GM10266 (cell line): ENCODE data around the gene IQSEC3.

Experiments
- DNase-seq: peaks from one replicate; pipeline ENCODE4 v3.0.0; 2012; ENCODE audit errors: extremely low spot score
- CTCF ChIP-seq: IDR thresholded peaks from 2 replicates; pipeline ENCODE4 v1.5.1; 2012; ENCODE audit warnings: mild to moderate bottlenecking, low read depth; ENCODE audit not compliant: control insufficient read depth, insufficient read depth; ENCODE audit errors: missing control alignments

Gene IQSEC3

DNA sequence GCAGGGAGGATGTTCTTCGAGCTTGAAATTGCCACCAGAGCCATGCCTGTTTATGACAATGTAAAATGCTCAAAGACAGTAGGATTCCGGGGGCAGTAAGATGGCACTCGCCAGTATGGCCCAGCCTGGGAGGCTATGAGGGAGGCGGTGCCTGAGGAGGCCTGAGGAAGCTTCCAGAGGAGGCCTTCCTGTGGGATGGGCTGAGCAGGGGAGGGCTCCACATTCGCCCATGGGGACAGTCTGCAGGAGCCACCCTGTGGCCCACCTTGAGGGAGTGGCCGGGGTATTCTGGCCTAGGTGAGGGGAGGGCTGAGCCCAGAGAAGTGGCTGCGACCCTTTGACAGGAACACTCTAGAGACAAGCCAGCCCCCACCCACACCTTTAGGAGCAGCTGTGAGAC lies 50.7 kb downstream of the IQSEC3 start:
- no peak for TF ChIP-seq CTCF
- no peak for DNase-seq

- TF ChIP-seq CTCF = no peak
- no peak for DNase-seq
These were observed 51.3 kb downstream of the IQSEC3 start for GRCh38 chr12:117816-118345.

DNA sequence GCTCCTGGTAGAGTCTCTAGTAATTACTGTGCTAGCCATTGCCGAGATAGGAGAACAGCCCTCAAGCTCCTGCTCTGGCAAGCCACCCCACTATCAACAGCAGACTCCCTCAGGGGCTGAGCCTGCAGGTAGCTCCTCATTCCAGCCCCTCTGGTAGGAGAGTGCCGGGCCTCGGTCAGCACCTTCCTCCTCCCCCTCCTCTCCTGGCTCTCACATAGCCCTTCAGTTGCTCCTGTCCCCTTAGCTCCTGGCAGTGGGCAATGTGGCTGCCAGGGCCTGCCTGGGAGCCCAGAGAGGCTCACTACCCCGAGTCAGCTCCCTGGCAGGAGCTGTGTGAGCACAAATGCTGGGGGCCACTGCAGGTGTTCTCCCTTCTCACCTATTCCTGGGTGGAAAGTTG lies 52.0 kb downstream of the IQSEC3 start:
- TF ChIP-seq CTCF = no peak
- DNase-seq = no peak

DNA sequence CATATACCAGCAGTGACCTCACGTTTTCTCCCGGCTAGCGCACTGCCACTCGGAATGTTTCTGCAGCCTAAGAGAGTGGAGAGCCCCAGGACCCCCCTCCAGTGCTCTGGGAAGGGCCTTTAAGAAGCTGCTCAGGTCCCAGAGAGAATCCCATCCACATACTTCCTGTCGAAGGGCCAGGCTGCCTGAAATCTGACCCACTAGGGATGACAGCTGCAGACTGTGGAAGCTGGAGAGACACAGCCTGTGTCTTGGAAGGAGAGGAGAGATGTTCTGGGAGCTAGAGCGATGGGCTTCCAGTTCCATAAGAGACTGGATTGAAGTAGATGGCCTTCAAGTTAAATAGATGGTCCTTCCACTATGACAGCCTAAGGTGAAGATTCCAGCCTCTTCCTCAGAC lies 54.4 kb downstream of the IQSEC3 start:
- no peak for DNase-seq
- TF ChIP-seq CTCF = no peak

DNA sequence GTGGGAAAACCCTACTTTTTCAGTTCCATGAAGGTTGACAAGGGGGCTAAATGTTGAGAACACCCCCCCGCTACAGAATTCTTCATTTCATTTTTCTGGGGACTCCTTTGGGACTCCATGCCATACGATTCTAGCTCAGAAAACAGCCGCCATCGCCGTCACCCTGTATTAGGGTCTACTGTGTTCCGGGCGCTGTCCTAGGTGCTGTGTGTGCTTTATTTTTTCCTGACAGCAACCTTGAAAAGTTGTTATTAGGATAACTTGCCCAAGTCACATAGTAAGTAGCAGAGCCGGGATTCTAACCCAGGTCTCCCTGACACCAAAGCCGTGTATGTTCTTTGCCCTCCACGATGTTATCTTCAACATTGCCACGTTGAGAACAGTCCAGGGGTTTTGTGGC lies 55.1 kb downstream of the IQSEC3 start:
- no peak for DNase-seq
- no peak for TF ChIP-seq CTCF

DNA sequence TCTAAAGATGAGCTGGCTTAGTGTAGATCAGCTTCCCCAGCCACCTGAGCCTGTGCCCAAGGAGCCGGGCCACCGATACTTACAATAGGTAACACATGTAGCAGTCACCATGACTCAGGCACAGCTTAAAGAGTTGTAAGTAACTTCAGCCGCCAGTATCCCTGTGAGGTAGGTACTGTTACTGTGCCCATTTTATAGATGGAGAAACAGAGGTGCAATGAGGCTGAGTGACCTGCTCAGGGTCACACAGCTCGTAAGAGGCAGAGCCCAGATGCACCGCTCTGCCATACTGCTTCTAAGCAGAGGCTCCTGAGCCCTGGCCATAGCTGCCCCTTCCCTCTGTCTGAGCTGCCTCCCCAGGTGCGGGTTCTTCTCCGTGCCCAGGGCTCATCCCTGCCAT lies 58.5 kb downstream of the IQSEC3 start:
- no peak for TF ChIP-seq CTCF

DNA sequence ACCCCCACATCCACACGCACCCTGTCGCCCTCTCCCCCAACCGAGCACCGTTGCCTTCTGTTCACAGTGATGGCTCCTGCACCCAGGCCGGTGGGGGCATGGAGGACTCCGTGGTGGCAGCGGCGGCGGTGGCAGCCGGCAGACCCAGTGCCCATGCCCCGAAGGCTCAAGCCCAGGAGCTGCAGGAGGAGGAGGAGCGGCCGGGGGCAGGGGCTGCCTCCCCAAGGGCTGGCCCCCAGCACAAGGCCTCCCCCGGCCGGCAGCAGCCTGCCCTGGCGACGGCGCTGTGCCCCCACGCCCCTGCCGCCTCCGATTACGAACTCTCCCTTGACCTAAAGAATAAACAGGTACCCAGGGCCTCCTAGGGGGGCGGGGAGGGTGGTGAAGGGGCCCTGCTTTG lies 59.0 kb downstream of the IQSEC3 start:
- DNase-seq = no peak
- no peak for TF ChIP-seq CTCF

More for the DNA sequence above, 58.5 kb downstream of the IQSEC3 start:
- no peak for DNase-seq

GRCh38 chr12:128079-128478 lies 61.5 kb downstream of the IQSEC3 start:
- no peak for TF ChIP-seq CTCF
- no peak for DNase-seq
